ENCODE data around the gene SCNN1B.
"Not testable (repeated sequence)": the region's sequence is repeated elsewhere in the genome, so short reads cannot be mapped to it uniquely, and the experiment has no call there.

The SCNN1B gene

DNA sequence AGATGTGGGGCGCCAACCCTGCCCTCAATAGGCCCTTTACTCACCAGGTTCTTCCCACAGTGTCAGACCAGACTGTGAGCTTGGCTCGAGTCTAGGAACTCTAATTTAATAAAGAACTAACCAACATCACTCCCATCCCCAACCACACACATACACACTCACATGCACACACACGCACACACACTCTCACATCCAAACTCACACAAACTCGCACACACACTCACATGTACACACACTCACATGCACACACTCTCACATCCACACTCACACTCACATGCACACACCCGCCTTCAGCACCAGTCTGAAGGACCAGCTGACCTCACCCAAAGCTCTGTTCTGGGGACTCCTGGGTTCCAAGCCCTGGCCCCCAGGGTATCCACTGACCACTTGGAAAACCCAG, 87.1 kb downstream of the SCNN1B start:
- H3K9ac ChIP-seq (ENCODE audit: low read length) = no peak overlapping the region
- H3K4me1 ChIP-seq (ENCODE audit: insufficient read depth, low read length) = peaks cover 2% of the 10 kb centered on the region
- no peaks in the 10 kb centered on the region for H3K9me3 ChIP-seq (ENCODE audit: low read length)
- H3K27ac ChIP-seq (ENCODE audit: low read depth, low read length) = no peak overlapping the region
- H3K4me3 ChIP-seq (ENCODE audit: low read depth in 1 of 2, low read length in 2 of 2) = no peak overlapping the region
- peaks cover 31% of the 10 kb centered on the region for H3K36me3 ChIP-seq (ENCODE audit: insufficient read depth, low read length)
- H3K27me3 ChIP-seq (ENCODE audit: control insufficient read depth in 1 of 2, insufficient read depth in 2 of 2, low read length in 2 of 2) = no peaks in the 10 kb centered on the region

GRCh38 chr16:23389936-23390335, 87.8 kb downstream of the SCNN1B start:
- not testable (repeated sequence) for H3K27ac ChIP-seq (ENCODE audit: low read depth, low read length); H3K4me3 ChIP-seq (ENCODE audit: low read depth in 1 of 2, low read length in 2 of 2); H3K27me3 ChIP-seq (ENCODE audit: control insufficient read depth in 1 of 2, insufficient read depth in 2 of 2, low read length in 2 of 2); H3K9me3 ChIP-seq (ENCODE audit: low read length); H3K4me1 ChIP-seq (ENCODE audit: insufficient read depth, low read length); H3K9ac ChIP-seq (ENCODE audit: low read length)
- peaks cover 31% of the 10 kb centered on the region for H3K36me3 ChIP-seq (ENCODE audit: insufficient read depth, low read length)

DNA sequence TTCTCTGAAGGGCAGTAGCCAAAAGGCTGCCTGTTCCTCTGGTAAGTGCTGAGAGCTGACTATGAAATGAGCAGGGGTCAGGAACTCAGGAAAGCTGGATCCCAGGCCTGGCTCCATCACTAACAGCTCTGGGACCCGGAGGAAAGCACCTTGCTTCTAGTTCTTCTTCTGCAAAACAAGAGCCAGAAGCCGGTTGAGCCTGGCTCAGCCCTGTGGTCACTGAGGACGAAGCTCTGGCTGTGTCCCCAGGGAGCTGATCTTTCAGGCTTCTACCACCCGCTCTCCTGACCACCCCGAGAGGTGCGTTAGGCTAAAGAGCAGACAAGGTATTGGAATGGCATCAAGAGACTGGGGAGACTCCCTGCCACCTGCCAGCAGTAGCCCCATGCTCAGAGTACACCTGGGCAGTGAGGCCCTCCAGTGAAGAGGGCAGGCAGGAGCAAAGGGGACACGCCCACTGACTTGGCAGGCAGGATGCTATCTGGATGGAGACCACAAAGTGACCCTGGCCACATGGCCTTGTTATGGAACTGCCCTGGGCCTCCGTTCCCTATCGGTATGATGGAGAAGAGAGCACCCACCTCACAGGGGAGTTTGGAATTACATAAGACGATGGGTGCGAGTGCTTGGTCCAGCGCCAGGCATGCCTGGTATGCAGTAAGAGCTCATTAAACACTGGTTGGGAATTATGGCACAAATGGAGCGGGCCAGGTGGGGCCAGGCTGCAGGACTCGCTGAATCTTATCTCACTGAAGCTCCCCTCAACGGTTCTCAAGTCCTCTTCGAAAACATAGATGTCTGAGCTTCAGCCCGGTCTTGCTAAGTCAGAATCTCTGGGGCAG, 89.5 kb downstream of the SCNN1B start:
- Histone ChIP-seq H3K4me3 (ENCODE audit: low read depth in 1 of 2, low read length in 2 of 2) (no peak overlapping the region), H3K9me3 (ENCODE audit: low read length) (no peaks in the 10 kb centered on the region), H3K4me1 (ENCODE audit: insufficient read depth, low read length) (peaks cover 6% of the 10 kb centered on the region), H3K9ac (ENCODE audit: low read length) (no peak overlapping the region), H3K27me3 (ENCODE audit: control insufficient read depth in 1 of 2, insufficient read depth in 2 of 2, low read length in 2 of 2) (no peaks in the 10 kb centered on the region), H3K27ac (ENCODE audit: low read depth, low read length) (no peak overlapping the region), H3K36me3 (ENCODE audit: insufficient read depth, low read length) (peaks cover 37% of the 10 kb centered on the region)

GRCh38 chr16:23392223-23392600, 90.1 kb downstream of the SCNN1B start:
- Histone ChIP-seq H3K9me3 (ENCODE audit: low read length) (no peaks in the 10 kb centered on the region), H3K27ac (ENCODE audit: low read depth, low read length) (no peak overlapping the region), H3K36me3 (ENCODE audit: insufficient read depth, low read length) (peaks cover 44% of the 10 kb centered on the region), H3K9ac (ENCODE audit: low read length) (no peak overlapping the region), H3K27me3 (ENCODE audit: control insufficient read depth in 1 of 2, insufficient read depth in 2 of 2, low read length in 2 of 2) (no peaks in the 10 kb centered on the region), H3K4me1 (ENCODE audit: insufficient read depth, low read length) (peaks cover 6% of the 10 kb centered on the region), H3K4me3 (ENCODE audit: low read depth in 1 of 2, low read length in 2 of 2) (no peak overlapping the region)

GRCh38 chr16:23394141-23394831, 92.2 kb downstream of the SCNN1B start:
- H3K27ac ChIP-seq (ENCODE audit: low read depth, low read length) = no peak overlapping the region

DNA sequence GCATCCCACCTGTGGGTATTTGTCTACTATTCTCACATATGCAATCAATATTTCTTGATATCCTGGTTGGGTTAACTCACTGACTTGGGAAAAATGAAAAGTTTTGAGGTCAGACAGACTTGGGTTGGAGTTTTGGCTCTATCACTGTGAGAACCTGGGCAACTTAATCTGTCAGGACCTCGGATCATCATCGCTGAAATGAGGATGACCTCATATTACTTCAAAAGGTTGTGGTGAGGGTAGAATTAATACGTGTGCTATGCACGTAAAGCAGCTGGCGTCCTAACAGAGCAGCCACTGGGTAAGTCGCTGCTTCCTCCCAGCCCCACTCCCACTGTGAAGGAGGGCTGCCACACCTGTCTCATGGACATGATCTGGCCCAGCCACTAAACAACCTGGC, 93.6 kb downstream of the SCNN1B start:
- no peaks in the 10 kb centered on the region for H3K9me3 ChIP-seq (ENCODE audit: low read length)
- no peak overlapping the region for H3K4me3 ChIP-seq (ENCODE audit: low read depth in 1 of 2, low read length in 2 of 2)
- H3K9ac ChIP-seq (ENCODE audit: low read length) = no peak overlapping the region
- H3K27me3 ChIP-seq (ENCODE audit: control insufficient read depth in 1 of 2, insufficient read depth in 2 of 2, low read length in 2 of 2) = no peaks in the 10 kb centered on the region
- peaks cover 16% of the 10 kb centered on the region for H3K4me1 ChIP-seq (ENCODE audit: insufficient read depth, low read length)
- H3K36me3 ChIP-seq (ENCODE audit: insufficient read depth, low read length) = peaks cover 59% of the 10 kb centered on the region
- H3K27ac ChIP-seq (ENCODE audit: low read depth, low read length) = no peak overlapping the region

More at GRCh38 chr16:23394141-23394831, 92.2 kb downstream of the SCNN1B start:
- Histone ChIP-seq H3K4me1 (ENCODE audit: insufficient read depth, low read length) (peaks cover 14% of the 10 kb centered on the region), H3K27me3 (ENCODE audit: control insufficient read depth in 1 of 2, insufficient read depth in 2 of 2, low read length in 2 of 2) (no peaks in the 10 kb centered on the region), H3K9ac (ENCODE audit: low read length) (no peak overlapping the region), H3K36me3 (ENCODE audit: insufficient read depth, low read length) (peaks cover 58% of the 10 kb centered on the region), H3K9me3 (ENCODE audit: low read length) (no peaks in the 10 kb centered on the region), H3K4me3 (ENCODE audit: low read depth in 1 of 2, low read length in 2 of 2) (no peak overlapping the region)

GRCh38 chr16:23397464-23397863, 95.4 kb downstream of the SCNN1B start:
- Histone ChIP-seq H3K9me3 (ENCODE audit: low read length) (no peaks in the 10 kb centered on the region), H3K9ac (ENCODE audit: low read length) (no peak overlapping the region), H3K27me3 (ENCODE audit: control insufficient read depth in 1 of 2, insufficient read depth in 2 of 2, low read length in 2 of 2) (no peaks in the 10 kb centered on the region), H3K4me1 (ENCODE audit: insufficient read depth, low read length) (peaks cover 16% of the 10 kb centered on the region), H3K36me3 (ENCODE audit: insufficient read depth, low read length) (peaks cover 51% of the 10 kb centered on the region), H3K4me3 (ENCODE audit: low read depth in 1 of 2, low read length in 2 of 2) (no peak overlapping the region), H3K27ac (ENCODE audit: low read depth, low read length) (no peak overlapping the region)

GRCh38 chr16:23398987-23399805, 97.1 kb downstream of the SCNN1B start:
- no peaks in the 10 kb centered on the region for H3K9me3 ChIP-seq (ENCODE audit: low read length)
- no peaks in the 10 kb centered on the region for H3K27me3 ChIP-seq (ENCODE audit: control insufficient read depth in 1 of 2, insufficient read depth in 2 of 2, low read length in 2 of 2)
- H3K36me3 ChIP-seq (ENCODE audit: insufficient read depth, low read length) = peaks cover 47% of the 10 kb centered on the region
- H3K4me1 ChIP-seq (ENCODE audit: insufficient read depth, low read length) = peaks cover 18% of the 10 kb centered on the region
- H3K4me3 ChIP-seq (ENCODE audit: low read depth in 1 of 2, low read length in 2 of 2) = no peak overlapping the region
- H3K27ac ChIP-seq (ENCODE audit: low read depth, low read length) = no peak overlapping the region
- H3K9ac ChIP-seq (ENCODE audit: low read length) = no peak overlapping the region

DNA sequence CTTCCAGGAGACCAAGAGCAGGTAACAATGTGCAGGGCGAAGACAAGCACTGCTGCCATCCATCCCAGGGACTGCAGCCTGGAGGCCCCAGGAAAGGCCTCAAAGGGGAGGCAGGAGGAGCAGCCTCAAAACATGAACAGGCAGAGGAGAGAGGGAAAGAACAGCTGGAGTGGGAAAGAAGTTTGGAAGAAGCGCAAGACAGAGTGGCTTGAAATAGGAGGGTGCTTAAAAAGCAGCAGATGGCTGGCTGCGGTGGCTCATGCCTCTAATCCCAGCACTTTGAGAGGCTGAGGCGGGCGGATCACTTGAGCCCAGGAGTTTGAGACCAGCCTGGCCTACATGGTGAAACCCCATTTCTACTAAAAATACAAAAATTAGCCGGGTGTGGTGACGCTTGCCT, 98.3 kb downstream of the SCNN1B start:
- H3K4me3 ChIP-seq (ENCODE audit: low read depth in 1 of 2, low read length in 2 of 2); H3K9me3 ChIP-seq (ENCODE audit: low read length); H3K27me3 ChIP-seq (ENCODE audit: control insufficient read depth in 1 of 2, insufficient read depth in 2 of 2, low read length in 2 of 2); H3K9ac ChIP-seq (ENCODE audit: low read length); H3K27ac ChIP-seq (ENCODE audit: low read depth, low read length): not testable (repeated sequence)
- Histone ChIP-seq H3K36me3 (ENCODE audit: insufficient read depth, low read length) (peaks cover 59% of the 10 kb centered on the region), H3K4me1 (ENCODE audit: insufficient read depth, low read length) (peaks cover 15% of the 10 kb centered on the region)

GRCh38 chr16:23401139-23401538, 99.0 kb downstream of the SCNN1B start:
- H3K27ac ChIP-seq (ENCODE audit: low read depth, low read length) = no peak overlapping the region
- no peaks in the 10 kb centered on the region for H3K9me3 ChIP-seq (ENCODE audit: low read length)
- peaks cover 60% of the 10 kb centered on the region for H3K36me3 ChIP-seq (ENCODE audit: insufficient read depth, low read length)

GRCh38 chr16:23402100-23402499, 100.0 kb downstream of the SCNN1B start:
- H3K36me3 ChIP-seq (ENCODE audit: insufficient read depth, low read length) = peaks cover 63% of the 10 kb centered on the region
- no peaks in the 10 kb centered on the region for H3K27me3 ChIP-seq (ENCODE audit: control insufficient read depth in 1 of 2, insufficient read depth in 2 of 2, low read length in 2 of 2)
- H3K9me3 ChIP-seq (ENCODE audit: low read length) = no peaks in the 10 kb centered on the region
- peaks cover 15% of the 10 kb centered on the region for H3K4me1 ChIP-seq (ENCODE audit: insufficient read depth, low read length)
- no peak overlapping the region for H3K27ac ChIP-seq (ENCODE audit: low read depth, low read length)
- no peak overlapping the region for H3K4me3 ChIP-seq (ENCODE audit: low read depth in 1 of 2, low read length in 2 of 2)
- H3K9ac ChIP-seq (ENCODE audit: low read length) = no peak overlapping the region

More at GRCh38 chr16:23401139-23401538, 99.0 kb downstream of the SCNN1B start:
- H3K4me3 ChIP-seq (ENCODE audit: low read depth in 1 of 2, low read length in 2 of 2) = no peak overlapping the region
- H3K27me3 ChIP-seq (ENCODE audit: control insufficient read depth in 1 of 2, insufficient read depth in 2 of 2, low read length in 2 of 2) = no peaks in the 10 kb centered on the region
- peaks cover 15% of the 10 kb centered on the region for H3K4me1 ChIP-seq (ENCODE audit: insufficient read depth, low read length)
- no peak overlapping the region for H3K9ac ChIP-seq (ENCODE audit: low read length)

Data from muscle layer of colon (tissue), 2 donors.